DMS53 (cell line): ENCODE data around the gene UNC5C.
A peak's percentile ranks its signal among the peaks of the same experiment; 100 is the strongest.

Experiments
- DNase-seq: peaks from one replicate; lab custom pipeline; 2025; lab: John Stamatoyannopoulos, UW

The UNC5C gene

DNA sequence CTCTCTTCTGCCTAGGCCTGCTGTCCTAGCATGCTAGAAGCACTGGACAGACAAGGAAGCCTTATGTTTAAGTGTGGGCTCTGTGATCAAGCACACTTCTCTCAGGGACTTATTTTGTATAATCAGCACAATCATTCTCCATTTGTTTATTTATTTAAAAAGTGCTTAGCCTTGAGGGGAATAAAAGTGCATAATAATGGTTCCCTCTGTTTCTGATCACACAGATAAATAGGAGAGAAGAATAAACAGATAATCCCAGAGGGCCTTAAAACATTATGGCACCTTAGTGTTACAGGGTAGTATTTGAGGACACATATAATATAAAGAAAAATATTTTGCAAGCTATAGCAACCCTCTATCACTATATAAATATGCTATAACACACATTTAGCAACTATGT, 146.5 kb downstream of the UNC5C start:
- DNase-seq = no peak

DNA sequence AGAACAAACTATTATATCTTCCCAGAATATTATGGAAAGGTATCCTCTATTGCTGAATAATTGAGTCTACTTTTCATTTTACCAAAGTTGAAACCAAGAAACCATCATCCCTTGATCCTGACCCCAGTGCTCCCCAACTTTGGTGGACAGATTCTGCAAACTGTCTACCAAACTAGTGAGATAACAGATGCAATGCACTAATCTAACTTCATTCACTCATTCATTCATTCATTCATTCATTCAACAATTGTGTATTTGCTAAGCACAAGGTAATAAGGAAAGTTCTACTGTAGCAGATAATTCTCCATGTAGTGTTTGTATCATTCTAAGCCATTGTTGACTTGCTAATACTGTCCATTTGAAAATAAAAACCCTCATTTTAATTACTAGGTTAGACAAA, 150.6 kb downstream of the UNC5C start:
- DNase-seq = no peak

DNA sequence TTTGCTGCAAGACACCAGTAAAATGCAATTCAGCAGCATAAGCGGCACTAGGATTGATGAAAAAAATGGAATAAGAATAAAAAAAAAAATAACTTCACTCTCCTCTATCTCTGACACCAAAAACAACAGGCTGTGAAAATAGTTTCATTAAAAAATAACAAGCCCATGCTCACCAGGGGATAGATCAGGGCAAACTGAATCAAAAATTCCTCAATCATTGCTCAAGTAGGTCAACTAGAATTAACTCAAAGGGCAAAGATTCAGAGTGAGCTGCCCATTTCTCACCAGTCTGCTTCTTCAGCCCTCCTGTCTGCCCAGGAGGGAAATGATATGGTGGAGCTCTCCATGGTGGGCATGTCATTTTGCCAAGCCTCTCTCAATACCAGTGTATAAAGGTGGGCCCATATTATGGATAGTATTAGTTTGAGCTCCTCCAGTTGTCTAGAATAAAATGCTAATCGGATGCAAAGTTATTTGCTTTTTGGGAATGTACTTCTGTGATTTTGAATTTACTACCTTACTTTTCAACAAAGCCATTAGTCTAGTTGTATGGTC, 153.9 kb downstream of the UNC5C start:
- DNase-seq = no peak

DNA sequence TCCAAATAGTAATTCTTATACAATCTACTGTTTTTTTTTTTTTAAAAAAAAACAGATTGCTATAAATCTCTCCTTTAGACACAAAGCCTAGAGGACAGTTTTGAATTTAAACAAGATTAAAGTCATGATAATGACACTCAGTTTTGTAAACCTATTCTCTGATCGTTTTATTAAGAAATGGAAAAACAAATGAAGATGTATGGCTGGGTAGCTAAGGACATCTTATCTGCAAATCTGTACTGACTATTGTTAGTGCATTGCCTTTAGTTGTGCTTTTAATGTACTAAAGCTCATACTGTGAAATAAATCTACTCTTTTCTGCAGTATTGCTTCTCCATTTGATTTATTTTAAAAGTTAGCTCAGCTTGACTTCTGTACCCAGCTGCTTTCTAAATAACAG, 155.0 kb downstream of the UNC5C start:
- no peak for DNase-seq

DNA sequence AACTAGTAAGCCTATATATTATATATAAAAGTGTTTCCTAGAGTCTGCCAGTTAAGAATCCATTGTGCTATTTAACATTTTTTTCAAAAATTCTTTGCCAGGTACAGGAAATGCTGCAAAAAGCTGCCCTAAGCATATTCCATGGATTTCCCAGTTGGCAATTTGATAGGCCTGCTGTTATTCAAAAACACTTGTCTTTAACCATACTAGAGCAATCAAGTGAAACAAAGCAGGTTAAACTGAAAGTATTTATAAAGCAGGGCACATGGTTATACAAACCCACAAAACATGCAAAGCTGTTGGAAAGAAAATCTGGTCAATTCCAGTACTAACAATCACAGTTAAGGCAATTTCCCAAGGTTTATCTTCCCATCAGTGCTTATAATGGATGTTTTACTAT, 159.9 kb downstream of the UNC5C start:
- DNase-seq = peak; percentile 2

DNA sequence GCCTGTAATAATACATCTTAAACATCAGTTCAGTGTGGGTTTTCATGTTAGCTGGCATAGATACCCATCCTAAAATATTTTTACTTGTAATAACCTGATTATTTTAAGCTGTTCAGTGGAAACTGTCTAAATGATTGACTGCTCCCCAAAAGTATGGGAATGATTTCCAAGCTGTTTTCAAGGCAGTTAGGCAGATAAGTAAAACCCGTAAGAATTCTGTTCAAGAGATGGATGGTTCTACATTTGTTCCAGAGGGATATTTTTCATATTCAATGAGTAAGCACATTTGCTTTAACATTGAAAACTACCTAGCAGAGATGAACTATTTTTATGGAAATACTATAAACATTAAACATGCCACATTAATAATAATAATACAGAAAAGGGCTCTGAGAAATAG, 161.1 kb downstream of the UNC5C start:
- no peak for DNase-seq

DNA sequence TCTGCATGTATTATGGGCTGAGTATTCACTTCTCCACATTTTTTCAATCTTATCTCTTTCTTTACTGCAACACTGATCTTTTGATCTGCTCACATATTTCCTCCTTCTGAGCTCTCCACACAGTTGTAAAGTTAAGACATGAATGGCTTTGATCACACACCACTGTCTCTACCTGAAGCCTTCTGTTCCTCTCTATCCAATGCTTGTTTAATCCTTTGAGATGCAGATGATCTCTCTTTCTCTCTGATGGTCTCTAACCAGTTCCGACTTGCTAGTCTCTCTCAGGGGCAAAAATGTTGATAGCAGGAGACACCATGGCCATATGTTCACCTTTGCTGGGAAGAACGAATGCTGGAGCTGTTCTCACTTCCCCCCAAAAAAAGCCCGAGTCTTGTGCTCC, 162.4 kb downstream of the UNC5C start:
- DNase-seq = no peak

DNA sequence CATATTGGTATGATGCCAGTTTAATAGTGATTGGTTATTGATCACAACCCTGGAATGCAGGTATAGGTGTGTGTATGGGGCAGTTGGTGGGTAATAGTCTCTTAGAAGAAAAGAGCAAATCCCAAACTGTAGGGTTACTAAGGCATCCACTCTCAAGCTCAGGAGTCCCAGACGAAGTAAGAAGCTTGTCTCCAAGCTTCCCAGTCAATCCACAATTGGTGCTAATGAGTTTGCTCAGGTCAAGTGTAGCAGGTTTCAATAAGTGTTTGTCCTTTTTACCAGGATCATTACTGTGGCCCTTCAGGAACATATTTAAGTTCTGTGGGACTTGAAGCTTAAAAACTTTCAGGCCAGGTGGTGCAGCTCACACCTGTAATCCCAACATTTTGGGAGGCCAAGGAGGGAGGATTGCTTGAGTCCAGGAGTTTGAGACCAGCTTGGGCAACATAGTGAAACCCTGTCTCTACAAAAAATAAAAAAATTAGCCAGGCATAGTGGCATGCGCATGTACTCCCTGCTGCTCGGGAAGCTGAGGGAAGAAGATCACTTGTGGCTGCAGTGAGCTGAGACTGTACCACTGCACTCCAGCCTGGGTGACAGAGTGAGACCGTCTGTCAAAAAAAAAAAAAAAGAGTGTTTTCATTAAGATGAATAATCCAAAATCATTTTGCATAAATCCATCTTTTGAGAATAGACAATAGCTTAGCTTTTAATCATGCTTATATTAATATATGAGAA, 166.8 kb downstream of the UNC5C start:
- no peak for DNase-seq

DNA sequence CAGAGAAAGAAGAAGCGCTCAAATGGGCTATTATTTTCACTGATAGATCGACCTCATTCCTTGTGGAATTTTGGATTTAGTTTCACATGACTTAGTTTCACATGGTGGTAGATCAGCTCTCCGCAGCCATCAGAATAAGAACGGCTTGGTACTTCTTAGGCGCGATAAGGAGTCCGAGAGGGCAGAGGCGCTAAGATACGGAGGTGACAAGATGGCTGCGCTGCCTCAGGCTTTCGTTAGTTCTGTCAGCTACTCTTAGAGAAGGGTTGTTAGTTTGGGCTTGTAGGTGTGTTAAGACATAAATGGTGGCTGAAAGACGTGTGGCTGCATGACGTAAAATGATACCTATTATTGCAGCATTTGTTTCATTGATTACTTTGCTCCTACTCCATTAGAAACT, 169.1 kb downstream of the UNC5C start:
- DNase-seq = no peak

DNA sequence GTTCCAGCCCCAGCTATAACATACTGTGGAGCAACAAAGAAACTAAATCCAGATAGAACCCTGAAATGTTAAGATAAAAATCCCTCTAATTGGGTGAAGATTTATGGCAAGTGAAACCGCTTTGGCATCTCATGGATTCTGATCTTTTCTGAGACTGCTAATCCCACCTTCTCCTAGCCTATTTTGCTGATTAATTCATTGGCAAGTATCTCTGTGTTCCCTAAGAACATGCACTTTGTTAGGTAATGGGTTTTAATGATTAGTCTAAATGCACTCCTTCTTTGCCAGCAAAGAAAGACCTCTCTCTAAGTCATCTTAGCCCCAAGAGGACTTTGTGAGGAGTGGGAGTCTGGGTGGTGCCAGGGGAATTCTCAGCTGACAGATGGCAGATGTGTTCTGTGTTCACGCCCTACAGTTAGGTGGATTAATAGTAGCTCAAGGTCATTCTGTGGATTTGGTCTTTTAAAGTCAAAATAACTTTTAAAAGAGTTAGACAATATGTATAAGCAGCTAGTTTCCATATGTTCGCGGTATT, 171.3 kb downstream of the UNC5C start:
- no peak for DNase-seq

DNA sequence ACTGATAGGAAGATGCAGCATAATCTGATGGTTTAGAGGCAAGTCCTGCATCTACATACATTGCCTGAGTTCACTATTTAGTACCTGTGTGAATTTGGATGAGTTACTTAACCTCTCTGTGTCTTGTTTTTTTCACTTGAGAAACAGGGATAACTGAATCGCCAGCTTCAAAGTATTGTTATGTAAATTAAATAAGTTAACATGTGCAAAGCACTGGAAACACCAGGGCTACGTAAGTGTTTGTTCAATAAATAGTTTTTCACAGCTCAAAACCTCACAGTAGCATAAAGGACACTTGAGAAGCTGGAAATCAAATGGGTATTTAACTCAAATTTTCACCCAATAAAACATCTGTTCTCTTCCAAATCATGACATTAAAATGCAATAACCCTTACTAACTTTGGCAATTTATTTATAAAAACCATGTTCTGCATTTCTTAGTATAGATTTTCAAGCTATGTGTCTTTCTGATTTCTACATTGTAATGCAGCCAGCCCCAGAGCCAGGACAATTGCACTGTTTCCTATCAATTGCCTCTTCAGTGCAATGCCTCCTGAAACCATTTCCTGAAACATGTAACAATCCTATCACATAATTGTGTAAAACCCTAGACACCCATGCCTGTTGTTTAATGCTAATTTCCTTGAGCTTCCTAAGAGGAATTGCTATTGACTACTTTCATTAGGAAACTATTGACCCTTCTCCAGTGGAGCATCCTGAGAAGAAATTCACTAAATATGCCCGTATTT, 177.1 kb downstream of the UNC5C start:
- peak; percentile 18 for DNase-seq

DNA sequence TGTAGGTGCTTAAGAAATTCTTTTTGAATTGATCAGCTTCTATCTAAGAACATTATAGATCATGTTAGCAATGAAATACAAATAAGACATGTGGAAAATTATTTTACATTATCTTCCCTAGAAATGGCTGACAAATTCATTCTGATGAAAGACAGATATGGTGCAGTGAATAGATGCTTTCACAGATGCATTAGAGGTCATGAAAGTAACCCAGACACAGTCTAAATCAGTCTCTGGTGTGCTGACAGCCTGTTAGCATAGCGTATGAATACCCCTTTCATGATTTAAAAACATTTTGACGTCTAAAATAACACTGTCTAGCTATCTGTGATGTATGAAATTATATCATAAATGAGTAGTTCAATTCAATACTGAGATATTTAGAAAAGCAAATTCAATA, 180.9 kb downstream of the UNC5C start:
- DNase-seq = no peak

DNA sequence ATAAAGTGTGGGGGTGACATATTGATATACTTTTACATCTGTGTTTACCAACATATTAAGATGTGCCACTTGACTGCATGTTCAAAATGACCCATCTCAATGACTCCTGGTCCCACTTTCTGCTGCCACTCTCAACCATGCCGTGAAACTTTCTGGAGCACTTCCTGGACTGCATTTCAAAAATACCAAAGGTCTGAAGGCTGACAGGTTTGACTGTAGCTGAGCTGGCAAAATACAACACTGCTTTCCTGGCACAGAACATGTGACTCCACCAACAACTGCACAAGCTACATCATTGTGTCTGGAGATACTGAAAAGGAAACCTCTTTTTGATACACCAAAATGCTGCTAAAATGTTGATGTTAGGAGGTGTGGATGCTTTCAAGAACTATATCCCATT, 184.8 kb downstream of the UNC5C start:
- peak; percentile 4 for DNase-seq

DNA sequence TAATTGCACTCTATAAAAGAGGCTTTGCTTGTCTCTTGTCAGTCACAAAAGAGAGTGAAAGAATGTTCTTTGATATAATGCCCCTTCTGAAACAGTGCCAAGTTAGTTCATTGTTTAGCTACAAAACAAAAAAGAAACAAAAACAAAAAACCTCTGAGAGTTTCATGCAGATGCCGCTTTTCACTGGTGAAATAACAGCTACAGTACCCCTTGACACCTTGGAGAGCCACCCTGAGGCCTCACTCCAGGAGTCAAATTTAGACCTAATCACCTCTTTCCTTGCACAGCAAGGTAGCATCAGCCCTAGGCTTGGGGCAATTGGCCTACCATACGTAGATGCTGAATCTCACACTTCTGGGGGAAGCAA, 185.2 kb downstream of the UNC5C start:
- DNase-seq = no peak

DNA sequence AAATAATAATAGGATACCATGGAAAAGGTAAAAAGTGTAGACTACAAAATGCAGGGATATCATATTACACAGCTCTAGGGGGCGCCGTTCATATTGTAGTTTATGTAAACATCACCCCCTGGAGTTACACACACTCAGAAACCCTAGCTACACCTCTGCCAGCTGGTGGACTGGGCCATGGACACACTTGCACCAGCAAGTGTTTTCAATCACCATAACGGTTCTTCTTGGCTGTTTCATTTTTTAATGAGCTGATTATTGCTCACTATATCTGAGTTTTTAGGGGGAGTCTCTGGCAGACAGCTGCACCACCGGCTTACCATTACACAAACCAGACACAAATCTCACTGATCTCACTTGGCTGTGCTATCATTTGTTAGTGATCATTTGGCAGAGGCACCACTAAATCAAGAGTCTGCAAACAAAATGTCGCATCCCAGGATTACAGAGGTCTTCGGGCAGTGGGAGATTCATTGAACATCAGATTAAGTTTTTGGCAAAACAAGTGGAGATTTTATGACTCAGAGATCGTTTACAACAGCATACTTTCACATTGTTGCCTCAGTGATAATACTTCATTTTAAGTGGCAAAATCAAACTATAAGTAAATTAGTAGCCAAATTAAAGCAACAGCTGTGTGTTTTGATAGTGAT, 185.7 kb downstream of the UNC5C start:
- DNase-seq = peak; percentile 46

DNA sequence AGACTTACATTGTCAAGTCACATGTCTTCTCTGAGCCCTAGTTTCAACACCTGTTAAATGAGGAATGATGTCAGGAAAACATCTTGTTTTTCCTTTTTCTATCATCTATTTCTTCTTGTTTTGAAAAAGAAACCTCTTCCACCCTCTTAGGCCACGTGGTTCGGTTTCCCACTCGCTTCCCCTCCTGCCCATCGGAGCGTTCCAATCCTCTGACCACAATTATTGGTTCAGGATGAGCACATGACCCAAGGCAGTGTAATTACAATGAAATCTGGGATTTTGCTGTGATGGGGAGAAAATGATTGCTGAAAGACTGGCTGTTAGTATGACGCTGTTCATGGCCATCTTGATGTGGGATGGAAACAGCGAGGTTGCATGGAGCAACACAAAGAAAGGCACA, 186.7 kb downstream of the UNC5C start:
- DNase-seq = peak; percentile 3

DNA sequence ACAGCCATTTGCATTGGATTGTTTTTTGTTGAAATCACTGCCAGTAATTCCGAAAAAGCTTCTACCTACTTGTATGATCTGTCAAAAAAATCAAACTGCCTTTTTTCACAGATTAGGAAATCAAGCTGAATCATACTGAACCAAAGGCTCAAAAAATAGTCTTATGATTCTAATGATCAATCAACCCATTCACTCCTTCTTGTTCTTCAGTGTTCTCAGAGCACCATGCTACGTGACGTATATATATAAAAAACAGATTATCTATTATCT, 187.1 kb downstream of the UNC5C start:
- no peak for DNase-seq

DNA sequence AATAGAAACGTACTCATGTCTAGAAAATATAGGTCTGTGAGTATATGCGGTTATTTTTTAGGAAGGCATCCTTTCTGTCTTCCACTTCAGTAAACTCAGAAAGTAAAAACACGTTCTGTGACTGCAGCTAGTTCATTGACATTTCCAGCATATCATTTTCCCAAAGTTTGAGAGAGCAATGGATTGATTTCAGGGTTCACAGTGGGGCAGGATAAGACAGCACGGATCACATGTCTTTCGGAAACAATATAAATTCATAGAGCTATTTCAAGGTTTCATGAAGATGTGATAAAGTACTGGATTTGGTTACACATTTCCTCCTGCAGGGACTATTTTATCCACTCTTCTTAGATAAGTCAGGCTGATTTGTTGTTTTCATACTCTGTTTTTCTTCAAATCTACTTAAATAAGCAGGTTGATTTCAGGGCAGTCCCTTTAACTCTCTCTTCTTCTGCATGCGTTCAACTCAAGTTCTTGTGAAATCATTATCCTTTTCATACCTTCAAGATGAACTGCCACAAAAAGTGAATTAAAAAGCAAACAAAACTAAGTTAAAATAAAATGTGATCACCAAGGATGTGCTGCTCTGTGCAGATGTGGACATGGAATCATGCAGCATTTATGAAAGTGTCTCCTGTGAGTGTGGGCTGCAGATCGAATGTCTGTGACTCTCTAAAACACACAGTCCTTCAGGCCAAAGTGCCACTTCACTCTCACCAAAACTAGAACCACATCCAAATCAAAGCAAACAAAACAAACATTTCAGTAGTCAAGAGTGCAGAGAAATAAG, 187.7 kb downstream of the UNC5C start:
- peak; percentile 76 for DNase-seq

DNA sequence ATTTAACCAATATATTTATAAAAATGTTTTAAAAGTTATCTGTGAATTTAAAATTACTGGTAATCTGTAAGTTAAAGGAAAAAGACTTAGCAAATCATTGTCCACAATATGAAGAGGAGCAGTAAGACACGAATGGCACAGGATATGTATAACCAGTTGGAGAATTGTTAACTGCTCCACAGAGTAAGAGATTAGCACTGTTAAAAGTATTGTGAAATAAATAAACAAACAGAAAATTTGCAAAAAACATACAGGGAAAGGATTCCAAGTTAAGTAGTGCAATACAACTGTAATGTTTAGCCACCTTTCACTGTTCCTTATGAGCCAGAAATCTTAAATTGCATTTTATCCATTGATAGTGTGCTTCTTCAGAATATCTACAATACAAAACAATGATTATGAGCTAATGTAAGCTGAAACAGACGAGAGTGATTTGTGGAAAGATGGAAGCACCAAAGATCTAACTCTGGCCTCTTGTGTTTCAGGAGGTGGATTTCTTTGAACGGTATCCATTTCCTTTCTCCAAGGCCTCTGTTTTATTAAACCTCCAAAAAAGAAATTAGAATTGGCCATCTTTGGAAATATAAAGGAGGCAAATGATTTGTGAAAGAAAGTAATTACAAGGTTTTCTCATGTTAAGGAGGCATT, 188.4 kb downstream of the UNC5C start:
- DNase-seq = no peak

DNA sequence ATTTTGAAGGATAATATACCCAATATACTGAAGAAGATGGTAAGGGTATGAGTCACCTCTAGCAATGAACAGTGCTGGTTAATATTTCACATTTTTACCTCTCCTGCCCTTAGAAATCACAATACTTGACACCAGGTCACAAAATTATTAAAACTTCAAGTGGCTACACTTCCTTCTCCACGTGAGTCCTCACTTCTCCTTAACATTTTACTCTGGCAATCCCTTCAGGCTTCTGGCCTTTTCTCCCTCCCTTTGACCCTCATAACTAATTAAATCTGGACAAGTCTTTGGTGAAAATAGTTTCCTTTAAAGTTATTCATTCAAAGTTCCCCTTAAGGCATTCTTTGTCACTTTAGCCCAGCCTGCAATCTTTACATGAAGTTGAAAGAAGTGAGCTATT, 190.4 kb downstream of the UNC5C start:
- DNase-seq = no peak

DNA sequence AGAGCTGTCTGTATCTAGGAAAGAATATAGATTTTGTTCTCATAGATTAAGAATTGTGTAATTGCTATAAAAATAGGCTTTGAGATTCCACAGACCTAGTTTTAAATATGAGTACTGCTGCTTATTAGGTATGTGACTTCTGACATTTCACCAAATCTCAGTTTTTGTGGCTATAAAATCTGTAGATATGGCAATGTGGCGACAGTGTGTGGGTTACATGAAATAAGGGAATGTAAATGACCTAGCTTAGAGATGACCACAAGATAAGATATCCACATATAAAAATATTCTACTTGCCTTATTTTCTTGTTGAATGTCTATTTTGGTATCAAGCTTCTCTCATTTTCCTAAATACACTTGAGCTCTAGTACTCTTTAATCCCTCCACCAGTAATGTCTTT, 193.8 kb downstream of the UNC5C start:
- no peak for DNase-seq

DNA sequence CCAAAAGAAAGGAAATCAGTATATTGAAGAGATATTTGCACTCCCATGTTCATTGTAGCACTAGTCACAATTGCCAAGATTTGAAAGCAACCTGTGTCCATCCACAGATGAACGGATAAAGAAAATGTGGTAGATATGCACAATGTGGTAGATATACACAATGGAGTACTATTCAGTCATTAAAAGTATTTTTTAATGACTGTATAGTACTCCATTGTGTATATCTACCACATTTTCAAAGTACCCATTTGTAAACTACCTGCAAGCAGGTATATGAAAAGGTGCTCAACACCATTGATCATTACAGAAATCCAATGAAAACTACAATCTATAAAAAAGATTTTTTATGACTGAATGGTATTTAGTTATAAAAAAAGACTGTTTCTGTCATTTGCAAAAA, 200.4 kb downstream of the UNC5C start:
- DNase-seq = no peak
